ENCODE measurements around the gene MED22.

- TF ChIP-seq EZH2 (IDR thresholded peaks at IDR 0.05; ENCODE audit: low read depth, low read length, severe bottlenecking) (no peak), CHD2 (IDR thresholded peaks at IDR 0.05; ENCODE audit: low read length) (no peak)
Measured at GRCh38 chr9:133349965-133350616, 2.2 kb upstream of the MED22 start.

Measured in H1 (cell line).